HG02973 (cell line): ENCODE results near the gene ZDHHC22.

Experiments used
- ATAC-seq: cut with Tn5 transposase; IDR thresholded peaks from one replicate; pipeline ENCODE4 v1.9.1; 2021; ENCODE audit warnings: moderate library complexity; ENCODE audit not compliant: unreplicated experiment

Gene ZDHHC22

GRCh38 chr14:77157740-77158139 lies 16.1 kb upstream of the ZDHHC22 start:
- ATAC-seq = no peak

- ATAC-seq = no peak
These were observed 13.5 kb upstream of the ZDHHC22 start for GRCh38 chr14:77155083-77155482.

GRCh38 chr14:77154421-77154820 lies 12.8 kb upstream of the ZDHHC22 start:
- no peak for ATAC-seq

GRCh38 chr14:77153802-77154201 lies 12.2 kb upstream of the ZDHHC22 start:
- ATAC-seq = no peak

GRCh38 chr14:77151918-77152588 lies 10.5 kb upstream of the ZDHHC22 start:
- ATAC-seq = no peak

- no peak for ATAC-seq
These were observed 9.7 kb upstream of the ZDHHC22 start for GRCh38 chr14:77151245-77151644.

GRCh38 chr14:77148510-77149231 lies 7.1 kb upstream of the ZDHHC22 start:
- ATAC-seq = no peak

GRCh38 chr14:77145975-77146740 lies 4.6 kb upstream of the ZDHHC22 start:
- no peak for ATAC-seq

GRCh38 chr14:77144412-77145115 lies 3.0 kb upstream of the ZDHHC22 start:
- ATAC-seq = no peak

- ATAC-seq = no peak
These were observed 1.5 kb upstream of the ZDHHC22 start for GRCh38 chr14:77143071-77143470.

- no peak for ATAC-seq
These were observed 612 bp upstream of the ZDHHC22 start for GRCh38 chr14:77142005-77142800.

- ATAC-seq = no peak
These were observed 1.0 kb downstream of the ZDHHC22 start for GRCh38 chr14:77140359-77141213.

- ATAC-seq = no peak
These were observed 1.8 kb downstream of the ZDHHC22 start for GRCh38 chr14:77139540-77140358.

GRCh38 chr14:77139022-77139421 lies 2.6 kb downstream of the ZDHHC22 start:
- no peak for ATAC-seq

- no peak for ATAC-seq
These were observed 7.8 kb downstream of the ZDHHC22 start for GRCh38 chr14:77133720-77134338.

- ATAC-seq = no peak
These were observed 9.6 kb downstream of the ZDHHC22 start for GRCh38 chr14:77131871-77132486.

- ATAC-seq = no peak
These were observed 10.4 kb downstream of the ZDHHC22 start for GRCh38 chr14:77131206-77131605.

GRCh38 chr14:77130386-77130785 lies 11.2 kb downstream of the ZDHHC22 start:
- ATAC-seq = no peak
